HCEC 1CT (cell line): ENCODE data around the gene NDUFB1.

ENCODE experiments used
- DNase-seq: peaks from one replicate; pipeline ENCODE4 v3.0.0-alpha.2; 2017

Gene NDUFB1

GRCh38 chr14:92093320-92093719 is 28.2 kb downstream of the NDUFB1 start:
- DNase-seq: peak; percentile 14

GRCh38 chr14:92088494-92088893 is 33.0 kb downstream of the NDUFB1 start:
- no peak for DNase-seq

- DNase-seq: no peak
These were observed 47.0 kb downstream of the NDUFB1 start for GRCh38 chr14:92074555-92074954.
